HL-60 (cell line): ENCODE measurements around the gene PEX5L.

Experiments used
- DNase-seq, 2 experiments: peaks; one replicate each; pipeline ENCODE4 v3.0.0-alpha.2; 2010 to 2020; ENCODE audit warnings: low read depth in 1 of 2, low spot score in 1 of 2
- H3K27ac ChIP-seq: fragments of 250-450 bp; sonication (Bioruptor Pico); replicated peaks from 2 replicates; pipeline ENCODE4 v1.5.1; 2020; ENCODE audit warnings: mild to moderate bottlenecking, moderate library complexity
- H3K27me3 ChIP-seq: fragments of 250-450 bp; sonication (Bioruptor Pico); 2 replicates; pipeline ENCODE4 v1.5.1; 2021; ENCODE audit warnings: mild to moderate bottlenecking, moderate library complexity; ENCODE audit not compliant: insufficient read depth, poor library complexity, severe bottlenecking
- H3K4me3 ChIP-seq: replicated peaks from 2 replicates; pipeline ENCODE4 v1.5.1; 2011; ENCODE audit warnings: mild to moderate bottlenecking, control low read depth, low read length; ENCODE audit not compliant: insufficient read depth
- CTCF ChIP-seq: IDR thresholded peaks from one replicate; pipeline ENCODE4 v1.5.1; 2011; ENCODE audit warnings: low read length, control low read depth, inconsistent platforms; ENCODE audit not compliant: insufficient read depth
- GABPA ChIP-seq: IDR thresholded peaks from 2 replicates; pipeline ENCODE4 v1.6.1; 2012; ENCODE audit warnings: low read depth
- POLR2AphosphoS5 ChIP-seq: IDR thresholded peaks from 2 replicates; pipeline ENCODE4 v1.6.1; 2012; ENCODE audit warnings: low read depth
- REST ChIP-seq: IDR thresholded peaks from 2 replicates; pipeline ENCODE4 v1.6.1; 2012; ENCODE audit warnings: low read depth; ENCODE audit not compliant: insufficient replicate concordance
- SPI1 ChIP-seq: IDR thresholded peaks from 2 replicates; pipeline ENCODE4 v1.6.1; 2012; ENCODE audit warnings: low read depth, mild to moderate bottlenecking, borderline replicate concordance

The PEX5L gene

GRCh38 chr3:179884136-179884535, 152.6 kb downstream of the PEX5L start:
- DNase-seq, result no peak
- Histone ChIP-seq H3K4me3 (no peak overlapping the region), H3K27ac (no peak overlapping the region), H3K27me3 (no peaks in the 10 kb centered on the region)
- TF ChIP-seq REST, result no peak
- TF ChIP-seq SPI1, result no peak
- TF ChIP-seq CTCF, result no peak
- TF ChIP-seq POLR2AphosphoS5, result no peak
- TF ChIP-seq GABPA, result no peak

- H3K27me3 ChIP-seq, result no peaks in the 10 kb centered on the region
- no peak overlapping the region for H3K27ac ChIP-seq
- no peak for DNase-seq
- no peak overlapping the region for H3K4me3 ChIP-seq
- TF ChIP-seq POLR2AphosphoS5 (no peak), CTCF (no peak), REST (no peak), GABPA (no peak), SPI1 (no peak)
These were observed 154.4 kb downstream of the PEX5L start for GRCh38 chr3:179882292-179882691.

- H3K27me3 ChIP-seq, result no peaks in the 10 kb centered on the region
- DNase-seq, result no peak
- TF ChIP-seq REST, result no peak
- H3K27ac ChIP-seq, result no peak overlapping the region
- no peak overlapping the region for H3K4me3 ChIP-seq
These were observed 154.9 kb downstream of the PEX5L start for GRCh38 chr3:179881791-179882190.

GRCh38 chr3:179880868-179881267, 155.9 kb downstream of the PEX5L start:
- no peak for TF ChIP-seq SPI1
- no peak for TF ChIP-seq GABPA
- no peak for TF ChIP-seq CTCF
- TF ChIP-seq REST, result no peak
- no peak for TF ChIP-seq POLR2AphosphoS5
- H3K27ac ChIP-seq, result no peak overlapping the region
- no peak overlapping the region for H3K4me3 ChIP-seq
- no peaks in the 10 kb centered on the region for H3K27me3 ChIP-seq
- DNase-seq, result no peak
